HepG2 (cell line): ENCODE results near the gene RIOK3. TPM values are rescaled to one million over a fixed set of nuclear protein-coding genes. Genes with fewer than 3 reads are reported as not detected.

Experiments used
- CAMTA2 ChIP-seq: sonication (generic); formaldehyde crosslinking; IDR thresholded peaks from 2 replicates; pipeline ENCODE4 v1.4.0; 2020; ENCODE audit warnings: mild to moderate bottlenecking, missing genetic modification reagents, borderline replicate concordance
- CHD2 ChIP-seq: IDR thresholded peaks from 2 replicates; pipeline ENCODE4 v1.6.1; 2011; ENCODE audit warnings: low read depth, low read length, improper control_type of control experiment
- DR1 ChIP-seq: sonication (generic); formaldehyde crosslinking; IDR thresholded peaks from 2 replicates; pipeline ENCODE4 v1.8.0; 2021; ENCODE audit warnings: mild to moderate bottlenecking, missing genetic modification reagents, inconsistent platforms
- GLI4 ChIP-seq: sonication (generic); formaldehyde crosslinking; IDR thresholded peaks from 2 replicates; pipeline ENCODE4 v1.5.1; 2020; ENCODE audit warnings: missing genetic modification reagents, mild to moderate bottlenecking, moderate library complexity, borderline replicate concordance
- PAF1 ChIP-seq: IDR thresholded peaks from 2 replicates; pipeline ENCODE4 v1.6.1; 2016; ENCODE audit warnings: missing genetic modification reagents, missing compliant biosample characterization
- PHF8 ChIP-seq: sonication (generic); formaldehyde crosslinking; IDR thresholded peaks from 2 replicates; pipeline ENCODE4 v1.5.0; 2020; ENCODE audit warnings: missing genetic modification reagents
- RFX3 ChIP-seq: IDR thresholded peaks from 2 replicates; pipeline ENCODE4 v1.6.1; 2016; ENCODE audit warnings: missing biosample characterization, missing genetic modification reagents
- SP4 ChIP-seq: sonication (generic); formaldehyde crosslinking; IDR thresholded peaks from 2 replicates; pipeline ENCODE4 v1.8.1; 2023; ENCODE audit warnings: mild to moderate bottlenecking, missing genetic modification reagents
- ZFY ChIP-seq: sonication (generic); formaldehyde crosslinking; IDR thresholded peaks from 2 replicates; pipeline ENCODE4 v1.4.0; 2020; ENCODE audit warnings: missing genetic modification reagents
- ZNF547 ChIP-seq: sonication (generic); formaldehyde crosslinking; IDR thresholded peaks from 2 replicates; pipeline ENCODE4 v1.5.1; 2020; ENCODE audit warnings: mild to moderate bottlenecking, missing genetic modification reagents
- ZNF619 ChIP-seq: sonication (generic); formaldehyde crosslinking; IDR thresholded peaks from 2 replicates; pipeline ENCODE4 v1.4.0; 2020; ENCODE audit warnings: mild to moderate bottlenecking, missing genetic modification reagents
- ZNF720 ChIP-seq: sonication (generic); formaldehyde crosslinking; IDR thresholded peaks from 2 replicates; pipeline ENCODE4 v1.4.0; 2020; ENCODE audit warnings: missing genetic modification reagents
- ZNF839 ChIP-seq: sonication (generic); formaldehyde crosslinking; IDR thresholded peaks from 2 replicates; pipeline ENCODE4 v1.4.0; 2020; ENCODE audit warnings: missing genetic modification reagents, mild to moderate bottlenecking, borderline replicate concordance
- polyA plus RNA-seq, 8 experiments: library from polyadenylated mRNA; depleted of rRNA in 3 of 8; stranded (reverse) in 7 of 8; unstranded in 1 of 8; fragments of >200 nt; fragmentation: Illumina TruSeq in 4 of 8; extraction: Trizol in 4 of 8; gene quantifications; 2 replicates each; pipeline versions ENCODE4 v1.2.1 to v1.2.3, GENCODE V29; 2011 to 2016; ENCODE audit warnings: low read depth in 4 of 8, missing spikeins in 1 of 8, mixed read lengths in 1 of 8; ENCODE audit not compliant: insufficient read depth in 1 of 8
- total RNA-seq, 5 experiments: library from RNA; depleted of rRNA; stranded (reverse); fragments of >200 nt; fragmentation: Illumina TruSeq; extraction: Trizol; gene quantifications; 2 replicates each; pipeline ENCODE4 v1.2.3, GENCODE V29; 2016; ENCODE audit warnings: low read depth in 1 of 5
- TF ChIP-seq, protein P1 (sequence below): sonication (generic); formaldehyde crosslinking; conservative IDR thresholded peaks from 2 replicates; pipeline ENCODE4 v1.4.0; 2020; ENCODE audit warnings: missing genetic modification reagents
- TF ChIP-seq, protein P2 (sequence below): sonication (generic); formaldehyde crosslinking; IDR thresholded peaks from 2 replicates; pipeline ENCODE4 v1.8.1; 2023; ENCODE audit warnings: mild to moderate bottlenecking, inconsistent platforms, moderate library complexity, missing genetic modification reagents, borderline replicate concordance
- TF ChIP-seq, protein P3 (sequence below): sonication (generic); formaldehyde crosslinking; IDR thresholded peaks from one replicate; pipeline ENCODE4 v1.5.1; 2020; ENCODE audit warnings: mild to moderate bottlenecking, missing genetic modification reagents; ENCODE audit errors: not compliant biosample characterization

The RIOK3 gene
- total and polyA plus RNA-seq, 2 of the 13 experiments (the other 11 are each of a cell fraction or from before 2014, with no cell fraction given), result 26.7 to 36.0 TPM

- TF ChIP-seq PHF8 (CRISPR knock-in tag) (peak; percentile 69), ZNF720 (CRISPR knock-in tag) (0 out of 2 replicates have a peak, but pooled peaks have one; percentile 24), CHD2 (no peak), SP4 (CRISPR knock-in tag) (0 out of 2 replicates have a peak, but pooled peaks have one; percentile 47), PAF1 (CRISPR knock-in tag) (no peak), ZFY (CRISPR knock-in tag) (peak; percentile 43; the same call in 1 of the 2 replicates), ZNF619 (CRISPR knock-in tag) (no peak), ZNF547 (peak; percentile 80), ZNF839 (CRISPR knock-in tag) (peak; percentile 27; the same call in 1 of the 2 replicates), RFX3 (CRISPR knock-in tag) (no peak), DR1 (CRISPR knock-in tag) (0 out of 2 replicates have a peak, but pooled peaks have one; percentile 31), GLI4 (CRISPR knock-in tag) (0 out of 2 replicates have a peak, but pooled peaks have one; percentile 72), CAMTA2 (no peak)
- TF ChIP-seq, protein P1, sequence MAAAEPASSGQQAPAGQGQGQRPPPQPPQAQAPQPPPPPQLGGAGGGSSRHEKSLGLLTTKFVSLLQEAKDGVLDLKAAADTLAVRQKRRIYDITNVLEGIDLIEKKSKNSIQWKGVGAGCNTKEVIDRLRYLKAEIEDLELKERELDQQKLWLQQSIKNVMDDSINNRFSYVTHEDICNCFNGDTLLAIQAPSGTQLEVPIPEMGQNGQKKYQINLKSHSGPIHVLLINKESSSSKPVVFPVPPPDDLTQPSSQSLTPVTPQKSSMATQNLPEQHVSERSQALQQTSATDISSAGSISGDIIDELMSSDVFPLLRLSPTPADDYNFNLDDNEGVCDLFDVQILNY (CRISPR knock-in tag), result peak; percentile 54; the same call in 1 of the 2 replicates
- TF ChIP-seq, protein P2, sequence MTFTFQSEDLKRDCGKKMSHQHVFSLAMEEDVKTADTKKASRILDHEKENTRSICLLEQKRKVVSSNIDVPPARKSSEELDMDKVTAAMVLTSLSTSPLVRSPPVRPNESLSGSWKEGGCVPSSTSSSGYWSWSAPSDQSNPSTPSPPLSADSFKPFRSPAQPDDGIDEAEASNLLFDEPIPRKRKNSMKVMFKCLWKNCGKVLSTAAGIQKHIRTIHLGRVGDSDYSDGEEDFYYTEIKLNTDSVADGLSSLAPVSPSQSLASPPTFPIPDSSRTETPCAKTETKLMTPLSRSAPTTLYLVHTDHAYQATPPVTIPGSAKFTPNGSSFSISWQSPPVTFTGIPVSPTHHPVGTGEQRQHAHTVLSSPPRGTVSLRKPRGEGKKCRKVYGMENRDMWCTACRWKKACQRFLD (CRISPR knock-in tag), result peak; percentile 57; the same call in 1 of the 2 replicates
- TF ChIP-seq, protein P3, sequence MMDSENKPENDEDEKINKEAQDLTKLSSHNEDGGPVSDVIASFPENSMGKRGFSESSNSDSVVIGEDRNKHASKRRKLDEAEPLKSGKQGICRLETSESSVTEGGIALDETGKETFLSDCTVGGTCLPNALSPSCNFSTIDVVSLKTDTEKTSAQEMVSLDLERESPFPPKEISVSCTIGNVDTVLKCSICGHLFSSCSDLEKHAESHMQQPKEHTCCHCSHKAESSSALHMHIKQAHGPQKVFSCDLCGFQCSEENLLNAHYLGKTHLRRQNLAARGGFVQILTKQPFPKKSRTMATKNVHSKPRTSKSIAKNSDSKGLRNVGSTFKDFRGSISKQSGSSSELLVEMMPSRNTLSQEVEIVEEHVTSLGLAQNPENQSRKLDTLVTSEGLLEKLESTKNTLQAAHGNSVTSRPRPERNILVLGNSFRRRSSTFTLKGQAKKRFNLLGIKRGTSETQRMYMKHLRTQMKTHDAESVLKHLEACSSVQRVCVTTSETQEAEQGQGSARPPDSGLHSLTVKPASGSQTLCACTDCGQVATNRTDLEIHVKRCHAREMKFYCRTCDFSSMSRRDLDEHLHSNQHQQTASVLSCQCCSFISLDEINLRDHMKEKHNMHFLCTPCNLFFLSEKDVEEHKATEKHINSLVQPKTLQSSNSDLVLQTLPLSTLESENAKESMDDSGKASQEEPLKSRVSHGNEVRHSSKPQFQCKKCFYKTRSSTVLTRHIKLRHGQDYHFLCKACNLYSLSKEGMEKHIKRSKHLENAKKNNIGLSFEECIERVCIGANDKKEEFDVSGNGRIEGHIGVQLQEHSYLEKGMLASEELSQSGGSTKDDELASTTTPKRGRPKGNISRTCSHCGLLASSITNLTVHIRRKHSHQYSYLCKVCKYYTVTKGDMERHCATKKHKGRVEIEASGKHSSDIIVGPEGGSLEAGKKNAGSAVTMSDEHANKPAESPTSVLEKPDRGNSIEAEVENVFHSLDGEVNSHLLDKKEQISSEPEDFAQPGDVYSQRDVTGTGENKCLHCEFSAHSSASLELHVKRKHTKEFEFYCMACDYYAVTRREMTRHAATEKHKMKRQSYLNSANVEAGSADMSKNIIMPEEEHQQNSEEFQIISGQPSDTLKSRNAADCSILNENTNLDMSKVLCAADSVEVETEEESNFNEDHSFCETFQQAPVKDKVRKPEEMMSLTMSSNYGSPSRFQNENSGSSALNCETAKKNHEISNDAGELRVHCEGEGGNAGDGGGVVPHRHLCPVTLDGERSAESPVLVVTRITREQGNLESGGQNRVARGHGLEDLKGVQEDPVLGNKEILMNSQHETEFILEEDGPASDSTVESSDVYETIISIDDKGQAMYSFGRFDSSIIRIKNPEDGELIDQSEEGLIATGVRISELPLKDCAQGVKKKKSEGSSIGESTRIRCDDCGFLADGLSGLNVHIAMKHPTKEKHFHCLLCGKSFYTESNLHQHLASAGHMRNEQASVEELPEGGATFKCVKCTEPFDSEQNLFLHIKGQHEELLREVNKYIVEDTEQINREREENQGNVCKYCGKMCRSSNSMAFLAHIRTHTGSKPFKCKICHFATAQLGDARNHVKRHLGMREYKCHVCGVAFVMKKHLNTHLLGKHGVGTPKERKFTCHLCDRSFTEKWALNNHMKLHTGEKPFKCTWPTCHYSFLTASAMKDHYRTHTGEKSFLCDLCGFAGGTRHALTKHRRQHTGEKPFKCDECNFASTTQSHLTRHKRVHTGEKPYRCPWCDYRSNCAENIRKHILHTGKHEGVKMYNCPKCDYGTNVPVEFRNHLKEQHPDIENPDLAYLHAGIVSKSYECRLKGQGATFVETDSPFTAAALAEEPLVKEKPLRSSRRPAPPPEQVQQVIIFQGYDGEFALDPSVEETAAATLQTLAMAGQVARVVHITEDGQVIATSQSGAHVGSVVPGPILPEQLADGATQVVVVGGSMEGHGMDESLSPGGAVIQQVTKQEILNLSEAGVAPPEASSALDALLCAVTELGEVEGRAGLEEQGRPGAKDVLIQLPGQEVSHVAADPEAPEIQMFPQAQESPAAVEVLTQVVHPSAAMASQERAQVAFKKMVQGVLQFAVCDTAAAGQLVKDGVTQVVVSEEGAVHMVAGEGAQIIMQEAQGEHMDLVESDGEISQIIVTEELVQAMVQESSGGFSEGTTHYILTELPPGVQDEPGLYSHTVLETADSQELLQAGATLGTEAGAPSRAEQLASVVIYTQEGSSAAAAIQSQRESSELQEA (CRISPR knock-in tag), result peak; percentile 61
Observed at GRCh38 chr18:23437357-23438045, 15.6 kb upstream of the RIOK3 start (continued).
